HEK293 (cell line): Measurements from ENCODE around the gene NFIX.
A peak's percentile ranks its signal among the peaks of the same experiment; 100 is the strongest.

Experiments used
- CTCF ChIA-PET: fragments of 350-600 bp; formaldehyde crosslinking; extraction: SDS; loops from one replicate; lab custom pipeline; 2021; ENCODE audit warnings: antibody characterized with exemption; lab: Yijun Ruan, JAX
- POLR2A ChIA-PET: fragments of 300-600 bp; formaldehyde crosslinking; extraction: SDS; loops from one replicate; lab custom pipeline; 2020; ENCODE audit warnings: antibody characterized with exemption, inconsistent platforms; lab: Yijun Ruan, JAX
- H3K27ac ChIP-seq: fragments of 200-500 bp; sonication (Bioruptor generic); 2 replicates; pipeline ENCODE4 v1.5.1; 2014; ENCODE audit warnings: low read depth, low read length, control low read depth, inconsistent platforms; ENCODE audit errors: extremely low read depth
- H3K36me3 ChIP-seq, 2 experiments: fragments of 200-500 bp in 1 of 2; sonication (Bioruptor generic) in 1 of 2; 1 replicate in 1 of 2; 2 replicates in 1 of 2; pipeline ENCODE4 v1.5.1; 2014 to 2017; ENCODE audit warnings: inconsistent platforms in 2 of 2, low read length in 2 of 2; ENCODE audit not compliant: control insufficient read depth in 2 of 2, insufficient read depth in 1 of 2
- H3K4me1 ChIP-seq: fragments of 200-500 bp; sonication (Bioruptor generic); 2 replicates; pipeline ENCODE4 v1.5.1; 2014; ENCODE audit warnings: mild to moderate bottlenecking, low read length, inconsistent platforms; ENCODE audit not compliant: control insufficient read depth, insufficient read depth
- H3K4me3 ChIP-seq: 2 replicates; pipeline ENCODE4 v1.5.1; 2011; ENCODE audit warnings: low read depth, mild to moderate bottlenecking, control low read depth, low read length, moderate library complexity
- H3K9me3 ChIP-seq: fragments of 200-500 bp; sonication (Bioruptor generic); 2 replicates; pipeline ENCODE4 v1.5.1; 2014; ENCODE audit warnings: low read depth, low read length, inconsistent platforms; ENCODE audit not compliant: control insufficient read depth, insufficient read depth
- BCL11B ChIP-seq: fragments of 450-650 bp; formaldehyde crosslinking; IDR thresholded peaks from 2 replicates; pipeline ENCODE4 v1.5.1; 2016; ENCODE audit warnings: low read depth, missing biosample characterization, missing genetic modification characterization
- GLI2 ChIP-seq: fragments of 450-650 bp; formaldehyde crosslinking; IDR thresholded peaks from 2 replicates; pipeline ENCODE4; 2017; ENCODE audit warnings: missing biosample characterization, missing genetic modification characterization, low read depth, borderline replicate concordance
- KLF10 ChIP-seq: fragments of 450-650 bp; IDR thresholded peaks from 2 replicates; pipeline ENCODE4 v1.5.1; 2018; ENCODE audit warnings: missing biosample characterization, mild to moderate bottlenecking, missing genetic modification characterization
- KLF9 ChIP-seq: fragments of 450-650 bp; formaldehyde crosslinking; IDR thresholded peaks from 2 replicates; pipeline ENCODE4 v1.5.1; 2016; ENCODE audit warnings: missing biosample characterization, missing genetic modification characterization, low read depth
- MZF1 ChIP-seq: fragments of 450-650 bp; formaldehyde crosslinking; IDR thresholded peaks from 2 replicates; pipeline ENCODE4 v1.5.1; 2017; ENCODE audit warnings: missing biosample characterization, missing genetic modification characterization, borderline replicate concordance
- ZBTB20 ChIP-seq: fragments of 450-650 bp; formaldehyde crosslinking; IDR thresholded peaks from 2 replicates; pipeline ENCODE4 v1.5.1; 2016; ENCODE audit warnings: missing biosample characterization, missing genetic modification characterization
- ZBTB7A ChIP-seq: fragments of 450-650 bp; formaldehyde crosslinking; IDR thresholded peaks from 2 replicates; pipeline ENCODE4 v1.5.1; 2016; ENCODE audit warnings: low read depth, missing biosample characterization, missing genetic modification characterization
- ZEB2 ChIP-seq: fragments of 450-650 bp; formaldehyde crosslinking; IDR thresholded peaks from 2 replicates; pipeline ENCODE4 v1.5.1; 2016; ENCODE audit warnings: missing biosample characterization, missing genetic modification characterization
- ZFHX2 ChIP-seq: fragments of 450-650 bp; formaldehyde crosslinking; conservative IDR thresholded peaks from 2 replicates; pipeline ENCODE4 v1.5.1; 2016; ENCODE audit warnings: missing biosample characterization, missing genetic modification characterization
- ZNF112 ChIP-seq: fragments of 450-650 bp; formaldehyde crosslinking; IDR thresholded peaks from 2 replicates; pipeline ENCODE4 v1.5.0; 2017; ENCODE audit warnings: missing biosample characterization, missing genetic modification characterization
- ZNF133 ChIP-seq: fragments of 450-650 bp; formaldehyde crosslinking; IDR thresholded peaks from 2 replicates; pipeline ENCODE4 v1.5.1; 2016; ENCODE audit warnings: missing biosample characterization, missing genetic modification characterization
- ZNF175 ChIP-seq: fragments of 450-650 bp; formaldehyde crosslinking; IDR thresholded peaks from 2 replicates; pipeline ENCODE4 v1.5.1; 2016; ENCODE audit warnings: missing biosample characterization, missing genetic modification characterization
- ZNF239 ChIP-seq: fragments of 450-650 bp; formaldehyde crosslinking; IDR thresholded peaks from 2 replicates; pipeline ENCODE4 v1.5.1; 2016; ENCODE audit warnings: missing biosample characterization, missing genetic modification characterization
- ZNF24 ChIP-seq: fragments of 450-650 bp; formaldehyde crosslinking; IDR thresholded peaks from 2 replicates; pipeline ENCODE4 v1.5.1; 2016; ENCODE audit warnings: missing biosample characterization, missing genetic modification characterization
- ZNF311 ChIP-seq: fragments of 450-650 bp; formaldehyde crosslinking; IDR thresholded peaks from 2 replicates; pipeline ENCODE4 v1.5.1; 2017; ENCODE audit warnings: missing biosample characterization, missing genetic modification characterization, borderline replicate concordance
- ZNF335 ChIP-seq: fragments of 450-650 bp; formaldehyde crosslinking; conservative IDR thresholded peaks from 2 replicates; pipeline ENCODE4 v1.5.1; 2016; ENCODE audit warnings: missing biosample characterization, missing genetic modification characterization
- ZNF341 ChIP-seq: fragments of 450-650 bp; formaldehyde crosslinking; IDR thresholded peaks from 2 replicates; pipeline ENCODE4; 2016; ENCODE audit warnings: low read depth, missing biosample characterization, missing genetic modification characterization
- ZNF37A ChIP-seq: fragments of 450-650 bp; IDR thresholded peaks from 2 replicates; pipeline ENCODE4 v1.5.1; 2018; ENCODE audit warnings: missing biosample characterization, missing genetic modification characterization
- ZNF394 ChIP-seq: fragments of 450-650 bp; formaldehyde crosslinking; IDR thresholded peaks from 2 replicates; pipeline ENCODE4 v1.5.1; 2016; ENCODE audit warnings: missing biosample characterization, missing genetic modification characterization, mild to moderate bottlenecking, moderate library complexity, borderline replicate concordance
- ZNF398 ChIP-seq: fragments of 450-650 bp; formaldehyde crosslinking; IDR thresholded peaks from 2 replicates; pipeline ENCODE4 v1.5.1; 2017; ENCODE audit warnings: missing biosample characterization, missing genetic modification characterization
- ZNF423 ChIP-seq: fragments of 450-650 bp; formaldehyde crosslinking; IDR thresholded peaks from 2 replicates; pipeline ENCODE4 v1.5.1; 2016; ENCODE audit warnings: missing biosample characterization, missing genetic modification characterization
- ZNF514 ChIP-seq: fragments of 450-650 bp; formaldehyde crosslinking; IDR thresholded peaks from 2 replicates; pipeline ENCODE4 v1.5.1; 2016; ENCODE audit warnings: missing biosample characterization, missing genetic modification characterization
- ZNF544 ChIP-seq: fragments of 450-650 bp; formaldehyde crosslinking; IDR thresholded peaks from 2 replicates; pipeline ENCODE4 v1.5.0; 2017; ENCODE audit warnings: missing biosample characterization, missing genetic modification characterization
- ZNF555 ChIP-seq: fragments of 450-650 bp; formaldehyde crosslinking; conservative IDR thresholded peaks from 2 replicates; pipeline ENCODE4 v1.5.1; 2017; ENCODE audit warnings: missing biosample characterization, mild to moderate bottlenecking, missing genetic modification characterization, inconsistent platforms
- ZNF624 ChIP-seq: fragments of 450-650 bp; formaldehyde crosslinking; IDR thresholded peaks from 2 replicates; pipeline ENCODE4 v1.5.1; 2017; ENCODE audit warnings: missing biosample characterization, missing genetic modification characterization
- ZNF658 ChIP-seq: fragments of 450-650 bp; formaldehyde crosslinking; IDR thresholded peaks from 2 replicates; pipeline ENCODE4; 2016; ENCODE audit warnings: missing biosample characterization, missing genetic modification characterization
- ZNF701 ChIP-seq: fragments of 450-650 bp; formaldehyde crosslinking; IDR thresholded peaks from 2 replicates; pipeline ENCODE4 v1.5.1; 2016; ENCODE audit warnings: missing biosample characterization, missing genetic modification characterization
- ZSCAN16 ChIP-seq: fragments of 450-650 bp; formaldehyde crosslinking; IDR thresholded peaks from 2 replicates; pipeline ENCODE4 v1.5.1; 2016; ENCODE audit warnings: missing biosample characterization, missing genetic modification characterization
- TF ChIP-seq, protein P1 (sequence below): fragments of 450-650 bp; formaldehyde crosslinking; IDR thresholded peaks from 2 replicates; pipeline ENCODE4 v1.5.1; 2017; ENCODE audit warnings: missing biosample characterization, missing genetic modification characterization
- TF ChIP-seq, protein P2 (sequence below): fragments of 450-650 bp; formaldehyde crosslinking; IDR thresholded peaks from 2 replicates; pipeline ENCODE4 v1.5.1; 2016; ENCODE audit warnings: missing biosample characterization, missing genetic modification characterization
- TF ChIP-seq, protein P3 (sequence below): fragments of 450-650 bp; formaldehyde crosslinking; IDR thresholded peaks from 2 replicates; pipeline ENCODE4 v1.5.1; 2016; ENCODE audit warnings: missing biosample characterization, missing genetic modification characterization

Gene NFIX

GRCh38 chr19:12986726-12987125, 8.5 kb upstream of the NFIX start:
- POLR2A ChIA-PET = no interaction called here
- no peak overlapping the region for H3K27ac ChIP-seq
- no peak for TF ChIP-seq BCL11B
- TF ChIP-seq ZNF544 (tag by site-specific recombination) = no peak
- TF ChIP-seq, protein P1, sequence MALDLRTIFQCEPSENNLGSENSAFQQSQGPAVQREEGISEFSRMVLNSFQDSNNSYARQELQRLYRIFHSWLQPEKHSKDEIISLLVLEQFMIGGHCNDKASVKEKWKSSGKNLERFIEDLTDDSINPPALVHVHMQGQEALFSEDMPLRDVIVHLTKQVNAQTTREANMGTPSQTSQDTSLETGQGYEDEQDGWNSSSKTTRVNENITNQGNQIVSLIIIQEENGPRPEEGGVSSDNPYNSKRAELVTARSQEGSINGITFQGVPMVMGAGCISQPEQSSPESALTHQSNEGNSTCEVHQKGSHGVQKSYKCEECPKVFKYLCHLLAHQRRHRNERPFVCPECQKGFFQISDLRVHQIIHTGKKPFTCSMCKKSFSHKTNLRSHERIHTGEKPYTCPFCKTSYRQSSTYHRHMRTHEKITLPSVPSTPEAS = no peak
- no peak for TF ChIP-seq ZNF555 (tag by site-specific recombination)
- TF ChIP-seq ZNF341 (tag by site-specific recombination) = no peak
- no peak for TF ChIP-seq ZBTB20 (tag by site-specific recombination)
- TF ChIP-seq MZF1 (tag by site-specific recombination) = no peak
- TF ChIP-seq GLI2 = no peak
- TF ChIP-seq ZNF24 = no peak
- TF ChIP-seq, protein P2, sequence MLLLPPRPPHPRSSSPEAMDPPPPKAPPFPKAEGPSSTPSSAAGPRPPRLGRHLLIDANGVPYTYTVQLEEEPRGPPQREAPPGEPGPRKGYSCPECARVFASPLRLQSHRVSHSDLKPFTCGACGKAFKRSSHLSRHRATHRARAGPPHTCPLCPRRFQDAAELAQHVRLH (tag by site-specific recombination) = no peak
- TF ChIP-seq ZNF112 (tag by site-specific recombination) = no peak
- TF ChIP-seq KLF10 (tag by site-specific recombination) = no peak
- TF ChIP-seq ZNF394 (tag by site-specific recombination) = no peak
- TF ChIP-seq ZNF423 (tag by site-specific recombination) = no peak
- no peak for TF ChIP-seq ZNF514
- no peak for TF ChIP-seq ZEB2 (tag by site-specific recombination)
- no peak for TF ChIP-seq ZBTB7A

DNA sequence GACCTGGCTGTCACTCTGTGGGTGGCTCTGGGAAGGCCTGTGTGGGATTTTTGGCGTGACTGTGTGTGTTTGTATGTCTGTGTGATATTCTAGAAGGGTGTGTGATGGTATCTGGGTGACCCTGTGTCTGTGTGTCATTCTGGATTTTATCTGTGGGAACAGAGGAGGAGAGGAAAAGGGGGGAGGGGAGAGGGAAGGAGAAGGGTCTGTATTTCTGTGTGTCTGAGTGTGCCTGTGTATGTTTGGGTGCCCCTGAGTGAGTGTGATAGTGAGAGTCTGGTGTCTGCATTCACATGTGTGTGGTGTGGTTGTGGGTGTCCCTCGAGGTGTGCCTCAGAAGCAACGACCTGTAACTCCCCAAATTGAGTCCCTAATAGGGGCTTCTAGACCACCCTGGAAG, 8.1 kb upstream of the NFIX start:
- Histone ChIP-seq H3K27ac (no peak overlapping the region), H3K9me3 (no peaks in the 10 kb centered on the region), H3K4me3 (no peak overlapping the region), H3K36me3 (no peaks in the 10 kb centered on the region), H3K4me1 (no peaks in the 10 kb centered on the region)
- TF ChIP-seq KLF9 (tag by site-specific recombination) = no peak
- TF ChIP-seq ZNF658 = no peak
- TF ChIP-seq ZSCAN16 = no peak
- TF ChIP-seq ZNF311 (tag by site-specific recombination) = no peak
- TF ChIP-seq ZNF398 (tag by site-specific recombination) = no peak
- TF ChIP-seq ZNF701 (tag by site-specific recombination) = no peak
- no peak for TF ChIP-seq ZNF624
- no peak for TF ChIP-seq ZNF133 (tag by site-specific recombination)
- TF ChIP-seq ZNF37A (tag by site-specific recombination) = no peak
- TF ChIP-seq ZNF239 (tag by site-specific recombination) = no peak
- TF ChIP-seq ZFHX2 (tag by site-specific recombination) = peak; percentile 36; the same call in 1 of the 2 replicates
- no peak for TF ChIP-seq ZNF335
- 0 out of 2 replicates have a peak, but pooled peaks have one; percentile 60 for TF ChIP-seq ZNF175 (tag by site-specific recombination)
- TF ChIP-seq, protein P3, sequence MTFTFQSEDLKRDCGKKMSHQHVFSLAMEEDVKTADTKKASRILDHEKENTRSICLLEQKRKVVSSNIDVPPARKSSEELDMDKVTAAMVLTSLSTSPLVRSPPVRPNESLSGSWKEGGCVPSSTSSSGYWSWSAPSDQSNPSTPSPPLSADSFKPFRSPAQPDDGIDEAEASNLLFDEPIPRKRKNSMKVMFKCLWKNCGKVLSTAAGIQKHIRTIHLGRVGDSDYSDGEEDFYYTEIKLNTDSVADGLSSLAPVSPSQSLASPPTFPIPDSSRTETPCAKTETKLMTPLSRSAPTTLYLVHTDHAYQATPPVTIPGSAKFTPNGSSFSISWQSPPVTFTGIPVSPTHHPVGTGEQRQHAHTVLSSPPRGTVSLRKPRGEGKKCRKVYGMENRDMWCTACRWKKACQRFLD (tag by site-specific recombination) = no peak
- ChIA-PET CTCF (interaction anchor here (5.4 kb wide), 1 partner anchor 71 kb away, joined by 125 read pairs; no protein-coding TSS in a partner anchor), POLR2A (no interaction called here)

More at GRCh38 chr19:12986726-12987125, 8.5 kb upstream of the NFIX start:
- Histone ChIP-seq H3K4me1 (no peaks in the 10 kb centered on the region), H3K4me3 (no peak overlapping the region), H3K36me3 (no peaks in the 10 kb centered on the region), H3K9me3 (no peaks in the 10 kb centered on the region)
- CTCF ChIA-PET = interaction anchor here (0.9 to 13.3 kb wide), 5 partner anchors 9 to 106 kb away, joined by 3 to 274 read pairs (median 6); no protein-coding TSS in a partner anchor
